A549 treated with AZD2906 at 1 μM for 4 hours (cell line): ENCODE measurements around the gene RNF130. TPM values are rescaled to one million over a fixed set of nuclear protein-coding genes. Genes with fewer than 3 reads are reported as not detected.

Experiments
- total RNA-seq: library from RNA; stranded (reverse); fragments of 200-300 nt; extraction: Qiagen RNA extraction; gene quantifications from 5 replicates; pipeline ENCODE4 v1.2.3, GENCODE V29; 2022

Gene RNF130, protein sequence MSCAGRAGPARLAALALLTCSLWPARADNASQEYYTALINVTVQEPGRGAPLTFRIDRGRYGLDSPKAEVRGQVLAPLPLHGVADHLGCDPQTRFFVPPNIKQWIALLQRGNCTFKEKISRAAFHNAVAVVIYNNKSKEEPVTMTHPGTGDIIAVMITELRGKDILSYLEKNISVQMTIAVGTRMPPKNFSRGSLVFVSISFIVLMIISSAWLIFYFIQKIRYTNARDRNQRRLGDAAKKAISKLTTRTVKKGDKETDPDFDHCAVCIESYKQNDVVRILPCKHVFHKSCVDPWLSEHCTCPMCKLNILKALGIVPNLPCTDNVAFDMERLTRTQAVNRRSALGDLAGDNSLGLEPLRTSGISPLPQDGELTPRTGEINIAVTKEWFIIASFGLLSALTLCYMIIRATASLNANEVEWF
- total RNA-seq = 35.3 to 45.9 TPM (median 42.7 TPM) in 5 replicates

DNA sequence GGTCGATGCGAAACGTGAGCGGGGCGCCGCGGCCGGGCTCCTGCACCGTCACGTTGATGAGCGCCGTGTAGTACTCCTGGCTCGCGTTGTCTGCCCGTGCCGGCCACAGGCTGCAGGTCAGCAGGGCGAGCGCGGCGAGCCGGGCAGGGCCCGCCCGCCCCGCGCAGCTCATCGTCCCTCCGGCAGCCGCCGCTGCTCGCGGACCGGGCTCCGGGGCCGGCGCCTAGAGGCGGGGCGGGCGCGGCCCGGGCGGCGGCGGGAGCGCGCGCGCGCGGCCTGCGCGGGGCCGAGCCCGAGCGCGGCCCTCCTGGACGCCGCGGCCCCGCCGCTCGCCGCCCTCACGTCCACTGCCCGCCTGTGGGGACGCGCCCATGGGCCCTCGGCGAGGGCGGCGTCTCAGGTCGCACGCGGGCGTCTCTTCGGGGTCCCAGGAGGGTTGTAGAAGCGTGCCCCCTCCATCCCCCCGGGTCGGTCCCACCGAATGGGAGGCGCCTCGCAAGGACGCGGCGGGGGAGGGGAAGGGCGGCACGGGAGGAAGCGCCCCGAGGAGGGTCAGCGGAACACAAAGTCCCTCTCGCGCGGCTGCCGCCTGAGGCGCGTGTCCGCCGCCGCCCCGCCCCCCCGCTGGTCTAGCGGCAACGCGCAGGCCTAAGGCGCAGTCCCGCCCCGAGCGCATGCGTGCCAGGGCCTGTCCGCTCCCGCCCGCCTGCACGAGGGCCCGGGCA lies at the start of gene RNF130:
Gene RNF130, minus strand, starts transcription at position 229 of the 725 bp plus-strand sequence. Its CDS starts 57 bp downstream, at position 172.

DNA sequence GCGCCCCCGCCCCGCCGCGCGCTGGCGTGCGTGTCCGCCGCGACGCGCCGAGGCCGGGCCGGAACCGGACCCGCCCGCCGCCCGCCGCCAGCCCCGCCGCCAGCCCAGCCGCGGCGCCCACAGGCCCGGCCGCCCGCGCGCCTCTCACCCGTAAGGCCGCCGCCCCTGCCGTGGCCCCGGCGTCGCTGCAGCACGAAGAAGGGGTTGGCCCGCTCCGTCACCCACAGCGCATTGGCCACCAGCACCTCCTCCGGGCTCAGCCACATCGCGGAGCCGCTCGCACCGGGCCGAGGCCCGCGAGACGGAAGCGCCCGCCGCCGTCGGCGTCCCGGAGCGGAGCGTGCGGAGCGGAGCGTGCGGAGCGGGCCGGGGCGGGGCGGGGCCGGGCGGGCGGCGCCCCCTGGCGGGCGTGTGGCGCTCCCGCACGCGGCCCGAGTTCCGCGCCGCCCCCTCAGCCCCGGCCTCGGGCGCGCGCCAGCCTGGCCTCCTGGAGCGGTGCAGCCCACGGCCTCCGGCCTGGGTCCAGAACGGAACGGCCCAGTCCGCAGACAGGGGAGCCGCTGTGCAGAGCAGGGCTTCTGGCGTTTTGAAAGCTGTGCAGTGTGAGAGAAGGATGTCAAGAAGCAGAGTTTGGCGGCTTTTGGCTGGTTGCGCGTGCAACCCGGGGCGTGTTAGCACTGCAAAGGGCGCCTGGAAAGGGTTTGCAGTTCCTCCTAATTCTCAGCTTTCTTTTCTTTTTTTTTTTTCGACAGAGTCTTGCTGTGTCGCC lies 163.8 kb downstream of the RNF130 start, which contains the start of gene TBC1D9B:
Gene TBC1D9B, minus strand, starts transcription at position 342 of the 769 bp plus-strand sequence. Its CDS starts 76 bp downstream, at position 266.

Other genes with a start within 250 kb of the RNF130 start
- 13.7 to 22.1 TPM (median 19.5 TPM) in 5 replicates for gene MRNIP, start 212.9 kb downstream of the RNF130 start, total RNA-seq
- 55.0 to 69.0 TPM (median 63.0 TPM) in 5 replicates for gene TBC1D9B, start 163.9 kb downstream of the RNF130 start, total RNA-seq
- 0.08 to 0.11 TPM (median 0.10 TPM) in 4 of 5 replicates, not detected in the other for gene RASGEF1C, start 137.5 kb upstream of the RNF130 start, total RNA-seq
- gene MAPK9, start 220.3 kb upstream of the RNF130 start, total RNA-seq = 27.5 to 35.4 TPM (median 32.8 TPM) in 5 replicates